DOHH2 (cell line): ENCODE data around the gene DUS3L.

ENCODE experiments used
- H3F3A ChIP-seq: fragments of 200-600 bp; sonication (generic), shearing (Covaris generic); 2 replicates; pipeline ENCODE4 v1.6.0; 2016; ENCODE audit warnings: antibody characterized with exemption, mild to moderate bottlenecking; ENCODE audit not compliant: control insufficient read depth, insufficient read depth
- H3K27ac ChIP-seq: fragments of 200-600 bp; sonication (generic); 2 replicates; pipeline ENCODE4 v1.5.1; 2014; ENCODE audit warnings: low read depth, mild to moderate bottlenecking, low read length, moderate library complexity
- H3K27me3 ChIP-seq: fragments of 200-600 bp; sonication (generic); 2 replicates; pipeline ENCODE4 v1.6.1; 2014; ENCODE audit warnings: mild to moderate bottlenecking, low read length, mixed read lengths; ENCODE audit not compliant: control insufficient read depth
- H3K36me3 ChIP-seq: fragments of 200-600 bp; sonication (generic); 2 replicates; pipeline ENCODE4 v1.6.1; 2014; ENCODE audit warnings: mild to moderate bottlenecking, low read length, moderate library complexity, mixed read lengths; ENCODE audit not compliant: control insufficient read depth
- H3K4me1 ChIP-seq: fragments of 200-600 bp; sonication (generic); 2 replicates; pipeline ENCODE4 v1.6.1; 2014; ENCODE audit warnings: mild to moderate bottlenecking, low read length, mixed read lengths; ENCODE audit not compliant: control insufficient read depth
- H3K4me2 ChIP-seq: fragments of 200-600 bp; sonication (generic); 2 replicates; pipeline ENCODE4 v1.6.0; 2014; ENCODE audit warnings: mild to moderate bottlenecking, low read length, moderate library complexity
- H3K4me3 ChIP-seq: fragments of 200-600 bp; sonication (generic); 2 replicates; pipeline ENCODE4 v1.5.1; 2014; ENCODE audit warnings: mild to moderate bottlenecking, low read length, mixed read lengths
- H3K79me2 ChIP-seq: fragments of 200-600 bp; sonication (generic); 2 replicates; pipeline ENCODE4 v1.6.1; 2014; ENCODE audit warnings: mild to moderate bottlenecking, low read length, mixed read lengths; ENCODE audit not compliant: control insufficient read depth
- H3K9me2 ChIP-seq: fragments of 200-600 bp; sonication (generic); replicated peaks from 2 replicates; pipeline ENCODE4 v1.6.1; 2014; ENCODE audit warnings: mild to moderate bottlenecking, low read length, mixed read lengths; ENCODE audit not compliant: control insufficient read depth
- H3K9me3 ChIP-seq: fragments of 200-600 bp; sonication (generic); 2 replicates; pipeline ENCODE4 v1.6.1; 2014; ENCODE audit warnings: antibody characterized with exemption, low read length, mixed read lengths; ENCODE audit not compliant: control insufficient read depth, insufficient read depth
- H4K20me1 ChIP-seq: fragments of 200-600 bp; sonication (generic); 2 replicates; pipeline ENCODE4 v1.6.0; 2014; ENCODE audit warnings: low read depth, mild to moderate bottlenecking, antibody characterized with exemption, low read length, moderate library complexity; ENCODE audit not compliant: control insufficient read depth, insufficient read depth
- CTCF ChIP-seq: fragments of 200-600 bp; sonication (generic); IDR thresholded peaks from one replicate; pipeline ENCODE4 v1.5.1; 2014; ENCODE audit warnings: antibody characterized with exemption, mild to moderate bottlenecking, low read depth, low read length; ENCODE audit not compliant: poor library complexity, severe bottlenecking
- EZH2phosphoT487 ChIP-seq: fragments of 200-600 bp; sonication (generic); IDR thresholded peaks from 2 replicates; pipeline ENCODE4 v1.6.1; 2017; ENCODE audit warnings: borderline replicate concordance, mild to moderate bottlenecking, antibody characterized with exemption, low read length, moderate library complexity, mixed read lengths

Gene DUS3L

DNA sequence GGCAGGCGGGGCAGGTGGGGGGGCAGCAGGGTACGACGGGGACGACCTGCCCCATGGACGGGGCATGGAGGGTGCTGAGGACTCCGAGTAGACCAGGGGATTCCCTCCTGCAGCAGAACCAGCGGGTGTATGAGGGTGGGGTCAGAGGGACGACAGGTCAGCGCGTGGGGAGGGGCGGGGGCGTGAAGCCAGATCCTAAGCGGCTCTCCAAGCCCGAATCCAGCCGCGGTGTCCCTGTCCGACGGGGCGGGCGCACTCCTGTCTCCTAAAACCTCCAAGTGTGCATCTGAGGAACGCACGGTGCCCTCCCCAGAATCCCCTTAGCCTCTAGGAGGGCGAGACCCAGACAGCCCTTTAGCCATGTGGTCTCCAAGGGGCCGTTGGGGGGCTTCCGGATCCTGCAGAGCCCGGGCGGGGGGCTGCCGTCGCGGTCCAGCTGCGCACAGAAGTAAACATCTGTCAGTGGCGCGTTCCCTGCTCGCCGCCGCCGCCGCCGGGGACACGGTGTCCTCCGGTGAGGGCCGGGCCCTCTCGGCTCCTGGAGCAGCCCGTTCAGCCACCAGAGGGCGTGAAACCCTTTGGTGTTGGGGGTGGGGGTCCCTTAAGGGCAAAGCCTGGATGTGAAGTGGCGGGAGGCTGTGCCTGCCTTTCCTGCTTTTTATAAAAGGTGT, 14.6 kb upstream of the DUS3L start:
- H3K36me3 ChIP-seq = no peaks in the 10 kb centered on the region
- no peaks in the 10 kb centered on the region for H3K79me2 ChIP-seq
- H3K4me3 ChIP-seq = no peak overlapping the region
- H3K27ac ChIP-seq = no peak overlapping the region
- peaks cover 24% of the 10 kb centered on the region for H3K27me3 ChIP-seq
- no peaks in the 10 kb centered on the region for H3F3A ChIP-seq
- H3K9me2 ChIP-seq = no peaks in the 10 kb centered on the region
- no peaks in the 10 kb centered on the region for H3K9me3 ChIP-seq
- no peak overlapping the region; the same call in 1 of the 2 replicates for H3K4me2 ChIP-seq
- no peaks in the 10 kb centered on the region for H4K20me1 ChIP-seq
- TF ChIP-seq EZH2phosphoT487 (peak; percentile 46; the same call in 1 of the 2 replicates), CTCF (peak; percentile 73)
- H3K4me1 ChIP-seq = peaks cover 14% of the 10 kb centered on the region

- Histone ChIP-seq H3K9me3 (no peaks in the 10 kb centered on the region), H3K9me2 (no peaks in the 10 kb centered on the region), H3K27me3 (peaks cover 24% of the 10 kb centered on the region), H3F3A (no peaks in the 10 kb centered on the region), H3K79me2 (no peaks in the 10 kb centered on the region), H4K20me1 (no peaks in the 10 kb centered on the region), H3K36me3 (no peaks in the 10 kb centered on the region), H3K4me1 (peaks cover 14% of the 10 kb centered on the region), H3K4me2 (peak within 1 kb of the TSS; percentile 83), H3K4me3 (peak within 1 kb of the TSS; percentile 66), H3K27ac (no peak within 1 kb of the TSS)
- TF ChIP-seq EZH2phosphoT487 (no peak), CTCF (no peak)
Measured at GRCh38 chr19:5804516-5805461, 13.8 kb upstream of the DUS3L start, which contains the start of gene NRTN. Gene NRTN (plus strand): TSS chr19:5805067. CDS start chr19:5824166, 19,099 bp downstream.

DNA sequence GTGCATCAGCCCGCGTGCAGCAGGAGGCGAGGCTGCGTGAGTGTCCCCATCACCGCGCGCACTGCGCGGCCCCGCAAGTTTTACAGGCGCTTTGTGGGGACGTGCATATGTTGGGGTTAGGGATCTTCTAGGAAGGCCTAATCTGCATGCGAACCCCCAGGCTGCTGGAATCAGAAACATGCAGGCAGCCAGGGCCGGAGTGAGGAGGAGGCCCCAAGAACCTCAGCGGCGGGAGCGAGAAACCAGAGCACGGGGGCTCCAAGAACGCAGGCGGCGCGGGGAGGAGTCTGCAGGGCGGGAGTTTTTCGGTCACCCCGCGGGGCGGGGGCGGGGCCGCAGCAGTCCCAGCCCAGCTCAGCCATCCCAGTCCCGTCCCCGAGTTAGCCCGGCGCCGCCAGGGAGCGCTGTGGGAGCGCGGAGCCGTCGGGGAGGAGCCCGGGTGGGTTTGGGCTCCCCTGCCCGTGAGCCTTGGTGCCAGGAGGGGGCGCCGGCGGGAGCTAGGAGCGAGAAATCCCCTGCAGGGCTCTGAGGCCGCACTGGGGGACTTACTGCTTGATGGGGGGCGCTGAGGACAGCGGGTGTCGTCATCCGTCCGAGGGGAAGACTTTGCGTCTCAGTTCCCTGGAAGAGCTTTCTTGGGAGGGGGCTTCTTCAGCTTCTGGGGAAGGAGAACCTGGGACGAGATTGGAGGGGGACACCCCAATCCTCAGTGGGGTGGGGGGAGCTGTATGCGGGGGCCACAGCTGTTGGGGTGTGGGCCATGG, 13.0 kb upstream of the DUS3L start:
- Histone ChIP-seq H3K36me3 (no peaks in the 10 kb centered on the region), H3K4me3 (peak overlapping the region; percentile 66), H3K4me2 (peak overlapping the region; percentile 83), H3K9me2 (no peaks in the 10 kb centered on the region), H3K4me1 (peaks cover 14% of the 10 kb centered on the region), H3K27me3 (peaks cover 24% of the 10 kb centered on the region), H3F3A (no peaks in the 10 kb centered on the region), H3K9me3 (no peaks in the 10 kb centered on the region), H4K20me1 (no peaks in the 10 kb centered on the region), H3K79me2 (no peaks in the 10 kb centered on the region), H3K27ac (no peak overlapping the region)
- TF ChIP-seq CTCF (peak; percentile 98), EZH2phosphoT487 (no peak)
